ENCODE data around the gene ENO3. TPM values are rescaled to one million over a fixed set of nuclear protein-coding genes. Genes with fewer than 3 reads are reported as not detected.

The ENO3 gene
- total RNA-seq, 2 experiments from 2014 or later: 14.6 to 79.4 TPM

GRCh38 chr17:4941319-4941610, 9.7 kb upstream of the ENO3 start:
- Histone ChIP-seq H4K20me1 (ENCODE audit: insufficient read depth, low read length) (peaks cover 11% of the 10 kb centered on the region), H3K4me2 (ENCODE audit: low read length) (peak overlapping the region; percentile 97), H3K9me2 (ENCODE audit: insufficient read depth, low read length) (no peaks in the 10 kb centered on the region), H3K79me2 (ENCODE audit: insufficient read depth, low read depth, low read length) (peaks cover 69% of the 10 kb centered on the region), H3K9me3 (ENCODE audit: low read length) (no peaks in the 10 kb centered on the region), H3K4me3 (ENCODE audit: low read depth, low read length, poor library complexity, severe bottlenecking) (peak overlapping the region; percentile 95), H3K36me3 (ENCODE audit: insufficient read depth, low read length) (peaks cover 81% of the 10 kb centered on the region), H3K4me1 (ENCODE audit: insufficient read depth, low read length, poor library complexity, severe bottlenecking) (peaks cover 61% of the 10 kb centered on the region), H2AFZ (ENCODE audit: low read length) (no peak overlapping the region), H3K27ac (ENCODE audit: low read depth, low read length, poor library complexity, severe bottlenecking) (peak overlapping the region; percentile 90)
- intact Hi-C loops (cut with micrococcal nuclease; ENCODE audit: unreplicated experiment): loop anchor here (10.0 kb wide), 1 partner anchor 254 kb away; the partner anchor contains the start of gene ZNF594
- TF ChIP-seq, protein P1, sequence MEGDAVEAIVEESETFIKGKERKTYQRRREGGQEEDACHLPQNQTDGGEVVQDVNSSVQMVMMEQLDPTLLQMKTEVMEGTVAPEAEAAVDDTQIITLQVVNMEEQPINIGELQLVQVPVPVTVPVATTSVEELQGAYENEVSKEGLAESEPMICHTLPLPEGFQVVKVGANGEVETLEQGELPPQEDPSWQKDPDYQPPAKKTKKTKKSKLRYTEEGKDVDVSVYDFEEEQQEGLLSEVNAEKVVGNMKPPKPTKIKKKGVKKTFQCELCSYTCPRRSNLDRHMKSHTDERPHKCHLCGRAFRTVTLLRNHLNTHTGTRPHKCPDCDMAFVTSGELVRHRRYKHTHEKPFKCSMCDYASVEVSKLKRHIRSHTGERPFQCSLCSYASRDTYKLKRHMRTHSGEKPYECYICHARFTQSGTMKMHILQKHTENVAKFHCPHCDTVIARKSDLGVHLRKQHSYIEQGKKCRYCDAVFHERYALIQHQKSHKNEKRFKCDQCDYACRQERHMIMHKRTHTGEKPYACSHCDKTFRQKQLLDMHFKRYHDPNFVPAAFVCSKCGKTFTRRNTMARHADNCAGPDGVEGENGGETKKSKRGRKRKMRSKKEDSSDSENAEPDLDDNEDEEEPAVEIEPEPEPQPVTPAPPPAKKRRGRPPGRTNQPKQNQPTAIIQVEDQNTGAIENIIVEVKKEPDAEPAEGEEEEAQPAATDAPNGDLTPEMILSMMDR (conservative IDR thresholded peaks at IDR 0.05; ENCODE audit: low read length): no peak
- no peak for TF ChIP-seq EZH2phosphoT487 (IDR thresholded peaks at IDR 0.05; ENCODE audit: borderline replicate concordance, low read depth, low read length)
- CTCF ChIA-PET (ENCODE audit: unreplicated experiment): no interaction called here
- BruUV-seq (replicated peaks): no TSS peak
- POLR2A ChIA-PET: no interaction called here
- no peak for DNase-seq (ENCODE audit: low spot score)

DNA sequence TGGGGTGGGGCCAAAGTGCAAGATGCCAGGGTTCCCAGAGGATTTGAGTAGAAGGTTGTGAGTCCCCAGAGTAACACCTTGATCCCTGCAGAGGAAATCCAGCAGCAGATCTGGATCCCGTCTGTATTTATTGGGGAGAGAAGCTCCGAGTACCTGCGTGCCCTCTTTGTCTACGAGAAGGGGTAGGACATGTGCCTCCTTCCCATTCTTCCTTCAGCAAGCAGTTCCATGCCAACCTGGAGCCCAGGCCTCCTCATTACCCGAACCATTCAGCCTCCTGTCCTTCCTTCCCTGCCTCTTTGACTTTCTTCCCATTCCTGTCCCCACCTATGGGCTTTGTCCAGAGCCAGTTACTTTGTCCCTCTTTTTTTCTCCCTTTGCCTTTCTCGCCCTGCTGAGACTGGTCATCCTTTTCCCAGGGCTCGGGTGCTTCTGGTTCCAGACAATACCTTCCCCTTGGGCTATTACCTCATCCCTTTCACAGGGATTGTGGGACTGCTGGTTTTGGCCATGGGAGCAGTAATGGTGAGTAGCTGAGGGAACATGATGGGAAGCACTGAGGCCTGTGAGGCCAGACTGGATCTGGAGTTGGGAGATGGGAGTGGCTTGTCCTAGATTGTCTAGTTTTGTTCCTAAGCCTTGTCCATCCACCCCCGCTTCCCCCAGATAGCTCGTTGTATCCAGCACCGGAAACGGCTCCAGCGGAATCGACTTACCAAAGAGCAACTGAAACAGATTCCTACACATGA, 8.0 kb upstream of the ENO3 start:
- POLR2A ChIA-PET: no interaction called here
- TF ChIP-seq, protein P1 (conservative IDR thresholded peaks at IDR 0.05; ENCODE audit: low read length): no peak
- TF ChIP-seq EZH2phosphoT487 (IDR thresholded peaks at IDR 0.05; ENCODE audit: borderline replicate concordance, low read depth, low read length): no peak
- DNase-seq (ENCODE audit: low spot score): no peak
- no peaks in the 10 kb centered on the region for H3K9me3 ChIP-seq (ENCODE audit: low read length)
- CTCF ChIA-PET (ENCODE audit: unreplicated experiment): no interaction called here
- H3K4me3 ChIP-seq (ENCODE audit: low read depth, low read length, poor library complexity, severe bottlenecking): peak overlapping the region; percentile 95
- H3K79me2 ChIP-seq (ENCODE audit: insufficient read depth, low read depth, low read length): peaks cover 85% of the 10 kb centered on the region
- peaks cover 19% of the 10 kb centered on the region for H4K20me1 ChIP-seq (ENCODE audit: insufficient read depth, low read length)
- H3K4me1 ChIP-seq (ENCODE audit: insufficient read depth, low read length, poor library complexity, severe bottlenecking): peaks cover 68% of the 10 kb centered on the region
- H3K4me2 ChIP-seq (ENCODE audit: low read length): peak overlapping the region; percentile 97
- peak overlapping the region; percentile 99 for H3K27ac ChIP-seq (ENCODE audit: low read depth, low read length, poor library complexity, severe bottlenecking)
- H3K9me2 ChIP-seq (ENCODE audit: insufficient read depth, low read length): no peaks in the 10 kb centered on the region
- H3K36me3 ChIP-seq (ENCODE audit: insufficient read depth, low read length): peaks cover 81% of the 10 kb centered on the region
- no peak overlapping the region for H2AFZ ChIP-seq (ENCODE audit: low read length)
- intact Hi-C loops (cut with micrococcal nuclease; ENCODE audit: unreplicated experiment): loop anchor here (10.0 kb wide), 1 partner anchor 252 kb away; the partner anchor contains the start of gene ZNF594
- no TSS peak for BruUV-seq (replicated peaks)

DNA sequence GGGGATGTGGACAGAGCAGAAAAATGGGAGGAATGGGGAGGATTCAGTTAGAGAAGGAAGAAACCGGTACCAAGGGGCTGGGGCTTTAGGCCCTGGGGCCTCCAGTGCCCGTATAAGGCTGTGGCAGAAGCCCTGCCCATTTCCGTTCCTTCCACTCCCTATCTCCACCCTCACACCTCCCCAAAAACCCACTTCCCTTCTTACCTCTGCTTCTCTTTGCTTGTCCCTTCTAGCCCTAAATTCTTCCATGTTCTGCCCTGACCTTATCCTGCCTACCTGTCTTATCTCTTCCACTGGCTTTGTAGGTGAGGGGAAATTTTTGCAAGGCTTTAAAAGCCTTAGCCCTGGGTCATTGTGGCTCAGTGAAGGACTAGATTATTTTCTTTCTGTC, 6.8 kb upstream of the ENO3 start:
- Histone ChIP-seq H3K27ac (ENCODE audit: low read depth, low read length, poor library complexity, severe bottlenecking) (peak overlapping the region; percentile 99), H3K4me3 (ENCODE audit: low read depth, low read length, poor library complexity, severe bottlenecking) (peak overlapping the region; percentile 100), H3K36me3 (ENCODE audit: insufficient read depth, low read length) (peaks cover 79% of the 10 kb centered on the region), H3K4me2 (ENCODE audit: low read length) (peak overlapping the region; percentile 97), H3K9me2 (ENCODE audit: insufficient read depth, low read length) (no peaks in the 10 kb centered on the region), H3K79me2 (ENCODE audit: insufficient read depth, low read depth, low read length) (peaks cover 79% of the 10 kb centered on the region), H2AFZ (ENCODE audit: low read length) (no peak overlapping the region), H3K4me1 (ENCODE audit: insufficient read depth, low read length, poor library complexity, severe bottlenecking) (peaks cover 57% of the 10 kb centered on the region), H4K20me1 (ENCODE audit: insufficient read depth, low read length) (peaks cover 19% of the 10 kb centered on the region), H3K9me3 (ENCODE audit: low read length) (no peaks in the 10 kb centered on the region)
- POLR2A ChIA-PET: no interaction called here
- TF ChIP-seq EZH2phosphoT487 (IDR thresholded peaks at IDR 0.05; ENCODE audit: borderline replicate concordance, low read depth, low read length): no peak
- TF ChIP-seq, protein P1 (conservative IDR thresholded peaks at IDR 0.05; ENCODE audit: low read length): no peak
- intact Hi-C loops (cut with micrococcal nuclease; ENCODE audit: unreplicated experiment): loop anchor here (10.0 kb wide), 1 partner anchor 251 kb away; the partner anchor contains the start of gene ZNF594
- peak; percentile 68 for DNase-seq (ENCODE audit: low spot score)
- CTCF ChIA-PET (ENCODE audit: unreplicated experiment): no interaction called here
- BruUV-seq (replicated peaks): no TSS peak

Data from OCI-LY7 (cell line).